H1 (cell line): ENCODE results near the gene SH3BGRL3. TPM values are rescaled to one million over a fixed set of nuclear protein-coding genes. Genes with fewer than 3 reads are reported as not detected.

Source experiments
- CTCF ChIA-PET: fragments of 300-600 bp; sonication (Branson Sonifier 250); formaldehyde crosslinking; loops from one replicate; lab custom pipeline; 2021; ENCODE audit not compliant: partially characterized antibody; lab: Charles Lee
- POLR2A ChIA-PET: fragments of 300-600 bp; sonication (Branson Sonifier 250); formaldehyde crosslinking; loops from one replicate; lab custom pipeline; 2021; ENCODE audit warnings: inconsistent platforms; ENCODE audit not compliant: partially characterized antibody; lab: Charles Lee
- DNase-seq, 2 experiments: peaks; one replicate each; pipeline versions ENCODE4 v3.0.0 to v3.0.0-alpha.2; 2010 to 2022; ENCODE audit warnings: low spot score in 2 of 2, low read depth in 1 of 2, mixed read lengths in 1 of 2
- FAIRE-seq: peaks from 2 replicates; lab custom pipeline; 2011; peaks lifted over from hg19 to GRCh38; lab: Jason Lieb, UNC
- H2AFZ ChIP-seq: 2 replicates; pipeline ENCODE4 v1.8.1; 2012; ENCODE audit warnings: low read length, inconsistent platforms
- H2AK5ac ChIP-seq: 2 replicates; pipeline ENCODE4 v1.6.1; 2013; ENCODE audit warnings: low read depth, low read length
- H2BK120ac ChIP-seq: replicated peaks from 2 replicates; pipeline ENCODE3; 2013; ENCODE audit warnings: low read depth, low read length, inconsistent platforms
- H2BK12ac ChIP-seq: 2 replicates; pipeline ENCODE4 v1.6.1; 2013; ENCODE audit warnings: low read depth, low read length
- H2BK15ac ChIP-seq: 2 replicates; pipeline ENCODE4 v1.6.1; 2013; ENCODE audit warnings: low read length
- H2BK20ac ChIP-seq: 2 replicates; pipeline ENCODE4 v1.6.1; 2013; ENCODE audit warnings: low read length
- H2BK5ac ChIP-seq: 2 replicates; pipeline ENCODE4 v1.6.1; 2013; ENCODE audit warnings: low read depth, low read length
- H3K14ac ChIP-seq: 2 replicates; pipeline ENCODE4 v1.6.1; 2013; ENCODE audit warnings: inconsistent platforms; ENCODE audit not compliant: insufficient read length
- H3K18ac ChIP-seq: 2 replicates; pipeline ENCODE4 v1.6.1; 2013; ENCODE audit warnings: low read length; ENCODE audit errors: extremely low read depth
- H3K23ac ChIP-seq: 2 replicates; pipeline ENCODE4 v1.6.1; 2013; ENCODE audit warnings: inconsistent platforms; ENCODE audit not compliant: insufficient read length
- H3K23me2 ChIP-seq: 2 replicates; pipeline ENCODE4 v1.6.1; 2013; ENCODE audit warnings: low read depth, low read length
- H3K27ac ChIP-seq: 2 replicates; pipeline ENCODE4 v1.6.1; 2011; ENCODE audit warnings: low read depth, low read length, inconsistent platforms
- H3K27me3 ChIP-seq, 4 experiments: replicated peaks in 1 of 4; 1 replicate in 1 of 4; 2 replicates in 3 of 4; pipeline versions ENCODE4 v1.6.1 to v1.8.1; 2011 to 2013; ENCODE audit warnings: low read length in 3 of 4, mild to moderate bottlenecking in 3 of 4, inconsistent platforms in 2 of 4, mixed read lengths in 2 of 4, moderate library complexity in 1 of 4; ENCODE audit not compliant: control insufficient read depth in 3 of 4, insufficient read depth in 3 of 4; ENCODE audit errors: extremely low read depth in 1 of 4
- H3K36me3 ChIP-seq, 4 experiments: 2 replicates each; pipeline versions ENCODE4 v1.6.1 to v1.8.1; 2011 to 2013; ENCODE audit warnings: mild to moderate bottlenecking in 4 of 4, low read length in 3 of 4, moderate library complexity in 2 of 4, control low read depth in 1 of 4, inconsistent platforms in 1 of 4; ENCODE audit not compliant: insufficient read depth in 4 of 4, control insufficient read depth in 2 of 4
- H3K4ac ChIP-seq: replicated peaks from 2 replicates; pipeline ENCODE3; 2013; ENCODE audit warnings: low read length, low read depth, mixed read lengths, inconsistent platforms; ENCODE audit not compliant: insufficient read length
- H3K4me1 ChIP-seq, 4 experiments: replicated peaks in 1 of 4; 1 replicate in 1 of 4; 2 replicates in 3 of 4; pipeline versions ENCODE4 v1.6.1 to v1.8.1; 2011 to 2013; ENCODE audit warnings: low read length in 3 of 4, inconsistent platforms in 2 of 4, mixed read lengths in 1 of 4; ENCODE audit not compliant: insufficient read depth in 4 of 4, control insufficient read depth in 3 of 4
- H3K4me2 ChIP-seq, 2 experiments: 2 replicates each; pipeline versions ENCODE4 v1.6.1 to v1.8.1; 2011 to 2013; ENCODE audit warnings: low read depth in 2 of 2, low read length in 2 of 2, control low read depth in 1 of 2, inconsistent platforms in 1 of 2, mild to moderate bottlenecking in 1 of 2; ENCODE audit not compliant: insufficient read depth in 1 of 2
- H3K4me3 ChIP-seq, 4 experiments: fragments of 200-600, 300-600 bp in 1 of 4; sonication (generic), shearing (Covaris generic), sonication (Bioruptor Twin) in 1 of 4; 2 replicates each; pipeline versions ENCODE4 v1.5.1 to v1.8.1; 2011 to 2016; ENCODE audit warnings: low read length in 4 of 4, low read depth in 3 of 4, control low read depth in 2 of 4, inconsistent platforms in 2 of 4, mild to moderate bottlenecking in 2 of 4, mixed read lengths in 1 of 4, moderate library complexity in 1 of 4; ENCODE audit not compliant: insufficient read depth in 2 of 4; ENCODE audit errors: extremely low read depth in 1 of 4
- H3K56ac ChIP-seq: replicated peaks from 2 replicates; pipeline ENCODE3; 2013; ENCODE audit warnings: low read depth, mild to moderate bottlenecking, mixed read lengths, low read length, inconsistent platforms; ENCODE audit not compliant: insufficient read length
- H3K79me1 ChIP-seq: 2 replicates; pipeline ENCODE4 v1.6.1; 2013; ENCODE audit warnings: low read depth, low read length, control low read depth
- H3K79me2 ChIP-seq, 2 experiments: 2 replicates each; pipeline versions ENCODE4 v1.6.1 to v1.8.1; 2012 to 2013; ENCODE audit warnings: low read length in 2 of 2, mild to moderate bottlenecking in 2 of 2, inconsistent platforms in 1 of 2; ENCODE audit not compliant: insufficient read depth in 2 of 2, control insufficient read depth in 1 of 2
- H3K9ac ChIP-seq, 4 experiments: replicated peaks in 1 of 4; 1 replicate in 1 of 4; 2 replicates in 3 of 4; pipeline versions ENCODE4 v1.6.1 to v1.8.1; 2011 to 2013; ENCODE audit warnings: low read depth in 3 of 4, low read length in 3 of 4, control low read depth in 2 of 4, mild to moderate bottlenecking in 2 of 4, moderate library complexity in 2 of 4, inconsistent platforms in 1 of 4; ENCODE audit errors: extremely low read depth in 1 of 4
- H3K9me3 ChIP-seq, 2 experiments: 2 replicates each; pipeline versions ENCODE4 v1.6.1 to v1.8.1; 2012 to 2013; ENCODE audit warnings: mild to moderate bottlenecking in 2 of 2, moderate library complexity in 2 of 2, control low read depth in 1 of 2, inconsistent platforms in 1 of 2, low read depth in 1 of 2, low read length in 1 of 2, mixed read lengths in 1 of 2; ENCODE audit not compliant: insufficient read depth in 2 of 2
- H4K20me1 ChIP-seq, 2 experiments: replicated peaks in 1 of 2; 2 replicates each; pipeline versions ENCODE3 to v1.8.1; 2011 to 2013; ENCODE audit warnings: inconsistent platforms in 2 of 2, low read length in 2 of 2, mild to moderate bottlenecking in 1 of 2; ENCODE audit not compliant: insufficient read depth in 2 of 2, control insufficient read depth in 1 of 2
- H4K5ac ChIP-seq: 2 replicates; pipeline ENCODE4 v1.6.1; 2013; ENCODE audit warnings: low read length, low read depth, mixed read lengths, inconsistent platforms; ENCODE audit not compliant: insufficient read length
- H4K8ac ChIP-seq: 2 replicates; pipeline ENCODE4 v1.8.0; 2013; ENCODE audit warnings: mild to moderate bottlenecking, moderate library complexity, low read length, inconsistent platforms; ENCODE audit not compliant: insufficient read depth; ENCODE audit errors: extremely low read depth
- H4K91ac ChIP-seq: replicated peaks from 2 replicates; pipeline ENCODE3; 2013; ENCODE audit warnings: low read length, mixed read lengths, inconsistent platforms; ENCODE audit not compliant: insufficient read length
- CTBP2 ChIP-seq: IDR thresholded peaks from 2 replicates; pipeline ENCODE4 v1.7.0; 2011; ENCODE audit warnings: borderline replicate concordance, mild to moderate bottlenecking, moderate library complexity, mixed read lengths, low read length; ENCODE audit not compliant: insufficient read depth, insufficient read length
- EP300 ChIP-seq, 2 experiments: IDR thresholded peaks; 1 replicate in 1 of 2; 2 replicates in 1 of 2; pipeline ENCODE4 v1.6.1; 2011 to 2012; ENCODE audit warnings: low read depth in 2 of 2, low read length in 2 of 2, mild to moderate bottlenecking in 2 of 2, borderline replicate concordance in 1 of 2, inconsistent platforms in 1 of 2, moderate library complexity in 1 of 2
- GABPA ChIP-seq: IDR thresholded peaks from 2 replicates; pipeline ENCODE4 v1.6.1; 2011; ENCODE audit warnings: mild to moderate bottlenecking, low read length, moderate library complexity, borderline replicate concordance; ENCODE audit not compliant: insufficient read depth
- HDAC2 ChIP-seq, 2 experiments: fragments of 300-600 bp in 1 of 2; sonication (generic) in 1 of 2; IDR thresholded peaks; 2 replicates each; pipeline ENCODE4 v1.6.1; 2011 to 2012; ENCODE audit warnings: low read depth in 2 of 2, low read length in 2 of 2, mild to moderate bottlenecking in 2 of 2, moderate library complexity in 2 of 2, borderline replicate concordance in 1 of 2, inconsistent platforms in 1 of 2
- SUZ12 ChIP-seq: fragments of 200-600 bp; sonication (generic); IDR thresholded peaks from 2 replicates; pipeline ENCODE4 v1.6.1; 2012; ENCODE audit warnings: mild to moderate bottlenecking, inconsistent platforms, low read length, moderate library complexity, mixed read lengths
- WGBS, 2 experiments: shearing (Covaris generic) in 1 of 2; methylation state at CpG; one replicate each; pipeline versions ENCODE4 v1.1.6 to v1.1.7; 2013 to 2015; ENCODE audit warnings: low lambda C conversion rate in 2 of 2, mixed read lengths in 2 of 2, inconsistent platforms in 1 of 2, low coverage in 1 of 2, missing lambda C conversion rate in 1 of 2; ENCODE audit not compliant: insufficient replicate concordance in 2 of 2, insufficient coverage in 1 of 2, insufficient read length in 1 of 2; ENCODE audit errors: extremely low coverage in 1 of 2, missing lambda C conversion rate in 1 of 2; 5-methylcytosine and 5-hydroxymethylcytosine counted together
- polyA plus RNA-seq, 7 experiments: library from polyadenylated mRNA; depleted of rRNA in 3 of 7; stranded (reverse) in 5 of 7; unstranded in 2 of 7; fragments of >200 nt in 5 of 7; fragments of 200-250 nt in 2 of 7; gene quantifications; 1 replicate in 5 of 7; 2 replicates in 1 of 7; 4 replicates in 1 of 7; pipeline versions ENCODE4 v1.2.1 to v1.2.3, GENCODE V29; 2011 to 2013; ENCODE audit warnings: missing spikeins in 2 of 7, mixed read lengths in 2 of 7
- total RNA-seq: library from RNA; stranded (reverse); fragmentation: NEBNext Ultra II Directional; extraction: Animal tissue kit (Norgen Biotek cat#: 25700); gene quantifications from 2 replicates; pipeline ENCODE4 v1.2.1, GENCODE V29; 2021

Gene SH3BGRL3
- total and polyA plus RNA-seq, 2 of the 8 experiments (the other 6 are each of a cell fraction or from before 2014, with no cell fraction given): 77.8 to 107 TPM

- no peak overlapping the region for H3K18ac ChIP-seq
- no peak overlapping the region for H2BK12ac ChIP-seq
- DNase-seq (no peak), FAIRE-seq (no peak)
- WGBS, 2 experiments: 95% methylated on average over 10 of the region's 11 CpGs; no CpG with 5 or more reads in 1 of the 2 experiments
- peak overlapping the region; percentile 26; the same call in 1 of the 2 replicates for H3K27ac ChIP-seq
- TF ChIP-seq SUZ12: no peak
- no peak for TF ChIP-seq CTBP2
- TF ChIP-seq EP300 (IDR thresholded peaks at IDR 0.05; ENCODE audit: borderline replicate concordance in 1 of 2, low read depth in 2 of 2, low read length in 2 of 2): no peak
- no peak for TF ChIP-seq HDAC2 (IDR thresholded peaks at IDR 0.05; ENCODE audit: borderline replicate concordance in 1 of 2, low read depth in 2 of 2, low read length in 2 of 2)
- TF ChIP-seq GABPA: no peak
- H3K36me3 ChIP-seq: peaks cover 34 to 59% (median 54%) of the 10 kb centered on the region in 4 experiments
- H4K20me1 ChIP-seq: peaks cover 2 to 9% of the 10 kb centered on the region in 2 experiments
- no peaks in the 10 kb centered on the region for H3K79me2 ChIP-seq
- no peak overlapping the region for H3K9ac ChIP-seq
- no peak overlapping the region for H3K4me3 ChIP-seq
- H2BK5ac ChIP-seq: peak overlapping the region; percentile 2; the same call in 1 of the 2 replicates
- H3K4ac ChIP-seq: no peak overlapping the region
- no peaks in the 10 kb centered on the region for H3K27me3 ChIP-seq
- H2BK120ac ChIP-seq: no peak overlapping the region
- no peak overlapping the region for H3K23ac ChIP-seq
- no peak overlapping the region for H2BK15ac ChIP-seq
- H4K8ac ChIP-seq: no peak overlapping the region
- no peak overlapping the region for H2AK5ac ChIP-seq
- no peak overlapping the region for H4K5ac ChIP-seq
- no peaks in the 10 kb centered on the region for H3K79me1 ChIP-seq
- H3K9me3 ChIP-seq: no peaks in the 10 kb centered on the region
- CTCF ChIA-PET: interaction anchor here (0.7 to 39.7 kb wide), 23 partner anchors 10 to 430 kb away, joined by 3 to 1530 read pairs (median 4); partner anchors contain the start of genes CATSPER4, CD52, CEP85 and CNKSR1
- H3K56ac ChIP-seq: no peak overlapping the region
- peaks cover 2 to 13% (median 5%) of the 10 kb centered on the region in 4 experiments for H3K4me1 ChIP-seq
- no peaks in the 10 kb centered on the region; the same call in 1 of the 2 replicates for H3K23me2 ChIP-seq
- POLR2A ChIA-PET: interaction anchor here (0.8 to 1.9 kb wide), 5 partner anchors 10 to 197 kb away, joined by 3 to 5 read pairs (median 4); partner anchors contain the start of gene LIN28A
- H3K14ac ChIP-seq: no peak overlapping the region
- H2BK20ac ChIP-seq: no peak overlapping the region
- H4K91ac ChIP-seq: no peak overlapping the region
- H3K4me2 ChIP-seq: no peak overlapping the region
- no peak overlapping the region for H2AFZ ChIP-seq
Observed at GRCh38 chr1:26274801-26275425, 5.0 kb upstream of the SH3BGRL3 start.
